GM12875 (cell line): ENCODE measurements around the gene TTF2.
"Not testable (repeated sequence)": the region's sequence is repeated elsewhere in the genome, so short reads cannot be mapped to it uniquely, and the experiment has no call there.

Experiments used
- H3K4me3 ChIP-seq: one replicate; pipeline ENCODE4 v1.5.1; 2011; ENCODE audit warnings: low read depth, low read length, control low read depth
- CTCF ChIP-seq: IDR thresholded peaks from 2 replicates; pipeline ENCODE4 v1.5.1; 2011; ENCODE audit warnings: low read depth, mild to moderate bottlenecking, control low read depth, inconsistent platforms, low read length, moderate library complexity, borderline replicate concordance; ENCODE audit not compliant: insufficient read depth

Gene TTF2

GRCh38 chr1:117147341-117147831 lies 87.3 kb downstream of the TTF2 start:
- no peak for TF ChIP-seq CTCF
- H3K4me3 ChIP-seq: no peak overlapping the region

- H3K4me3 ChIP-seq: no peak overlapping the region
- TF ChIP-seq CTCF: no peak
Observed at GRCh38 chr1:117147856-117148588, 87.9 kb downstream of the TTF2 start.

GRCh38 chr1:117150316-117150715 lies 90.2 kb downstream of the TTF2 start:
- TF ChIP-seq CTCF: no peak
- H3K4me3 ChIP-seq: no peak overlapping the region

- H3K4me3 ChIP-seq: not testable (repeated sequence)
Observed at GRCh38 chr1:117151305-117151704, 91.2 kb downstream of the TTF2 start.
